GM20431 (cell line): ENCODE data around the gene ZNF763.
"Not testable (repeated sequence)": the region's sequence is repeated elsewhere in the genome, so short reads cannot be mapped to it uniquely, and the experiment has no call there.

Experiments
- in situ Hi-C: fragments of 300-500 bp; cut with MseI, MboI; formaldehyde crosslinking; loops from one replicate; pipeline ENCODE4 v1.15.0; 2020; ENCODE audit warnings: low sequenced_read_pairs; ENCODE audit not compliant: unreplicated experiment

Gene ZNF763

DNA sequence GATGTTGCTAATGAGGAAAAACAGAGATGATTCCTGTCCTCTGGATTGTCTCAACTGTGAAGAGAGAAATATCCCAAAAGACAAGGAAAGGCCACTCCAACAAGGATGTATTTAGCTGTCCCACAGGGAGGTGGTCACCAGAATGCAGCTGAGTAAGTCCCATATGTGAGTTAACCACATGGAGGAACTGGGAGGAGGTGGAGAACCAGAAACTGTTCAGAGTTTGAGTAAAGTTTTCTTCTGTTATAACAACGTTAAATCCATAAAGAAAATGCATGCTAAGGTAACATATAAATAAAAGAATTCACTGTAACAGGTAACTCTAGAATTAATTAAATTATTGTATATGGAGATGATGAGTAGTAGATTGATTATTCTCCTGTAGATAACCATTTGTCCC, 5.3 kb downstream of the ZNF763 start:
- in situ Hi-C loops = no loop called here

- in situ Hi-C loops = no loop called here
Observed at GRCh38 chr19:11971041-11971440, 6.2 kb downstream of the ZNF763 start.

GRCh38 chr19:11973019-11973810, 8.4 kb downstream of the ZNF763 start:
- in situ Hi-C loops = no loop called here

- in situ Hi-C loops = no loop called here
Observed at GRCh38 chr19:11978492-11979100, 13.8 kb downstream of the ZNF763 start.

GRCh38 chr19:11979527-11979926, 14.7 kb downstream of the ZNF763 start:
- in situ Hi-C loops = no loop called here

DNA sequence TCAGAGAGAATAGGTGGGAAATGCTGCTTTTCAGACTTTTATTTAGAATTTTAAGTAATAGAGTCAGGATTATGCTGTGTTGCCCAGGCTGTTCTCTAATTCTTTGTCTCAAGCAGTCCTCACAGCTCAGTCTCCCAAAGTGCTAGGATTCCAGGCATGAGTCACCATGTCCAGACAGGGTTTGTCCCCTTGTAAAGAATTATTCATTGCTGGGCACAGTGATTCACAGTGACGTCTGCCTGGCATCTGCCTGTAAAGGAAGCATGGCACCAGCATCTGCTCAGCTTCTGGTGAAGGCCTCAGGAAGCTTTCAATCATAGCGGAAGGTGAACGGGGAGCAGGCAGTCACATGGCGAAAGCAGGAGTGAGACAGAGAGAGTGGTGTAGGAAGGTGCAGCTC, 17.7 kb downstream of the ZNF763 start:
- in situ Hi-C loops = loop anchor here (10.0 kb wide), 1 partner anchor 58 kb away; the partner anchor contains the start of gene ZNF700

GRCh38 chr19:11984986-11985385, 20.1 kb downstream of the ZNF763 start:
- in situ Hi-C loops = loop anchor here (10.0 kb wide), 1 partner anchor 60 kb away; the partner anchor contains the start of gene ZNF700

DNA sequence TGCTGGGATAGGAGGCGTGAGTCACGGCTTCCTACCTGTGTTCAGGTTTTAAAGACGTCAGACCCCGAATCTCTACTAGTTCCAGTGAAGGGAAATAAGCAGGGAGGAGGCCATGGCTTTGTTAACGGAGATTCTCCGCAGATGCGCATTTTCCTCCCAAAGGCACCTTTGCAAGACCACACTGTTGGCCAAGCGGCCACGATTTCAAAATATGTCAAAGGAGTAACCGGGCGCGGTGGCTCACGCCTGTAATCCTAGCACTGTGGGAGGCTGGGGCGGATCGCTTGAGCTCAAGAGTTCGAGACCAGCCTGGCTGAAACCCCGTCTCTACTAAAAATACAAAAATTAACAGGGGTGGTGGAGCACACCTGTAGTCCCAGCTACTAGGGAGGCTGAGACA, 21.9 kb downstream of the ZNF763 start:
- in situ Hi-C loops = loop anchor here (10.0 kb wide), 1 partner anchor 62 kb away; the partner anchor contains the start of gene ZNF700

DNA sequence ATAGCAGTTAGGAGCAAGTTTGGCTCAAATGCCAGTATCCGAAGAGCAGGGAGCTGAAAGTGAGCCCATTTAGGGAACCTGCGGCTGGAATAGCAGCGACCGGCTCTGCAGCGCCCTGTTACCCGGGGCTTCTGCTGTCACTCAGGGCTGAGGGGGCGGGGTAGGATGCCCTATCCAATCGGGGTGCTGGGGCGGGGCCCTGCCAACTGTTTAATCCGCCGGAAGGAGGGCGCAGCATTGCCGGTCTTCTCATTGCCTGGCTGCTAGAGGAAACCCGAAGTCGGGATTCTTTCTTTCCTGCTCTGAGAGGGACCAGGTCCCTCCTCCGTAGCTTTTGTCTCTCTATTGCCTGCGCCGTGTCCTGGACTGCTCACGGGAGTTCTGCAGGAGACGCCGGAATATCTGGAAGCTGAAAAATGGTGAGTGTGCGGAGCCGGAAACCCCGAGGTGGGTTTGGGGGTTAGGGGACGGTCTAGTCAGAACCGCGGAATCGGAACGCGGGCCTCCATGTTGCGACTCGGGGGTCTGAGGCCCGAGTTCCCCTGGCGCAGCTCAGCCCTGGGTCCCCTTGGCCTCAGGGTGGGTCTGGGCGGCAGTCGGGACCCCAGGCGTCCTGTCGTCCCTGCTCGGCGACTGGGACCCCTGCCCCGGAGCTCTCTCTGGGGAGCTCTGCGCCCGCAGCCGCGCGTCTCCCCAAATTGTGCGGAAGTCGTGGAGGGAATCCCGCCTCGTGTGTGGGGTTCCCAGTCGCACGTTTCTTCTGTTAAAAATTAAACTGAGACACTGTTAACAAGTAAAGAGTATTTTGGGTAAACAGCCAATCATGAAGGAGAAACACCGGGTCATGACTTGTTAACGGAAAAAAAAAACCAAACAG, 22.8 kb downstream of the ZNF763 start:
- in situ Hi-C loops = loop anchor here (10.0 kb wide), 1 partner anchor 63 kb away; the partner anchor contains the start of gene ZNF700

GRCh38 chr19:11989112-11989456, 24.2 kb downstream of the ZNF763 start:
- in situ Hi-C loops = loop anchor here (10.0 kb wide), 1 partner anchor 64 kb away; the partner anchor contains the start of gene ZNF700

DNA sequence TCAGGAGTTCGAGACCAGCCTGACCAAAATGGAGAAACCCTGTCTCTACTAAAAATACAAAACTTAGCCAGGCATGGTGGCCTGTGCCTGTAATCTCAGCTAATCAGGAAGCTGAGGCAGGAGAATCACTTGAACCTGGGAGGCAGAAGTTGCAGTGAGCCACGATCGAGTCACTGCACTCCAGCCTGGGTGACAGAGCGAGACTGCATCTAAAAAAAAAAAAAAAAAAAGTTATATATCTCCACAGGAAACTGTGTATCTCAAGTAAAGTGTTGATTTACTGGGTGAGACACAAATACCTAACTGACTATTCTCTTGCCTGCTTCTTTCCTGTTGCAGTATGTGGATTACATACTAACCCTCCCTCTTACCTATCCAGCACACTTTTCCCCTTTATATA, 27.1 kb downstream of the ZNF763 start:
- in situ Hi-C loops = not testable (repeated sequence)

DNA sequence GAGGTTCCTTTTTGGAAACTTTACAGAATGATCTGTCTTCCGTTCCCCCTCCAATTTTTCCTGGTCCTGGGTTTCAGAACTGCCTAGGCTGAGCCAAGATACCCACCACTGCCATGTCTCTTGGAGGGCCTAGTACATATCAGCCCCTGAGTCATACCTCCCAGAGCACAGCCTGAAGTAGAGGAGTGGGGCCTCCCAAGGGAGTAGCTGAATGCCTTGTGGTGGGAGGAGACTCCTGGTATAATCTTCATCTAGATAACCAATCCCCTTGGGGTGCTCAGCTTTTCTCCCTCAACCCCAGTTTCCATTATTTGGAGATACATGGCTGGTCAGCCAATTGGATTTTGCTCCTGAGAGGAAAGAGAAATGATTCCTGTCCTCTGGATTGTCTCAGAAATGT, 30.3 kb downstream of the ZNF763 start:
- in situ Hi-C loops = no loop called here

DNA sequence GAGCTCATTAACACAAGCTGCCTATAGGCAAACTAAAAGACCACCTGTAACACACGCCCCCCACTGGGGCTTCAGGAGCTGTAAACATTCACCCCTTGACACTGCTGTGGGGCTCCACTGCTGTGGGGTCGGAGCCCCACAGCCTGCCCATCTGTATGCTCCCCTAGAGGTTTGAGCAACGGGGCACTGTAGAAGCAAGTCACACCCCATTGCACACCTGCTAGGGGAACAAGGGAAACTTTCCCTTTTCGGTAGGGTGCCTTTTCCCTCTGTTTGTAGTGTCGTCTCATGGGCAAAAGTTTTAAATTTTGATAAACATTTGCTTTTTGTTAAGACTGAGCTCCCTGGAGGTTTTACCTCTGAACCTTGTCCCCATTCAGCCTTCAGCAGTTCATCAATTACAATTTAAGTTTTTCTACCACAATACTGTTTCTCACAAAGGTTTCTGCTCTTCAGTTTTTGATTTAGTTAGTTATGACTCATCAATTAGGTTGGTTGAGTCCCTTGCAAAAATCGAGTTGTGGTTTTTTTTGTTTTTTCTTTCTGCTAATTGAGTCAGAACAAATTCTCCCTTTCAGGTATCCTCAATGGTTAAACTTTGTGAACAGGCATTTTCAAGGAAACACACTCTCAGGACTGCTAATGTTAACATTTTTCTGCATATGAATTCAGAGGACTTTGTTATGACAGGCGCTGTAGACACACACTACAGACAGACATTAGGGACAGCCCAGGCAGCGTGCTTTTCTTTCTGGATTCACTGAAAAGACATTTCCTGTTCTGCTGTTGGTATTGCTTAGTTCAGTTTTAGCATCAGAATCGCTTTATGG, 35.5 kb downstream of the ZNF763 start:
- in situ Hi-C loops = no loop called here

GRCh38 chr19:12015015-12015752, 50.3 kb downstream of the ZNF763 start:
- in situ Hi-C loops = no loop called here

DNA sequence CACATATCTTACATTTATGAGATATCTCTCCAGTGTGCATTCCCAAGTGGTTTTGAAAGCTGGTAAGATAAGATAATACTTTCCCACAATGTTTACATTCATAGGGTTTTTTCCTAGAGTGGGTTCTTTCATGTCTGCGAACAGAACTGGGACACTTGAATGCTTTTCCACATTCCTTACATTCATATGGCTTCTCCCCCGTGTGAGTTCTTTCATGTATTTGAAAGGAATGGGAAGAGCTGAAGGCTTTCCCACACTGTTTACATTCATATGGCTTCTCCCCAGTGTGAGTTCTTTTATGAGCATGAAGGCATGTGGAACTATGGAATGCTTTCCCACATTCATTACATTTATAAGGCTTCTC, 50.9 kb downstream of the ZNF763 start:
- in situ Hi-C loops = no loop called here
